ENCODE data around the gene PARVB. TPM values are rescaled to one million over a fixed set of nuclear protein-coding genes. Genes with fewer than 3 reads are reported as not detected.
A peak's percentile ranks its signal among the peaks of the same experiment; 100 is the strongest.

Gene PARVB
- total and polyA plus RNA-seq, 9 donors: 12.3 to 62.9 (median 39.1) TPM

DNA sequence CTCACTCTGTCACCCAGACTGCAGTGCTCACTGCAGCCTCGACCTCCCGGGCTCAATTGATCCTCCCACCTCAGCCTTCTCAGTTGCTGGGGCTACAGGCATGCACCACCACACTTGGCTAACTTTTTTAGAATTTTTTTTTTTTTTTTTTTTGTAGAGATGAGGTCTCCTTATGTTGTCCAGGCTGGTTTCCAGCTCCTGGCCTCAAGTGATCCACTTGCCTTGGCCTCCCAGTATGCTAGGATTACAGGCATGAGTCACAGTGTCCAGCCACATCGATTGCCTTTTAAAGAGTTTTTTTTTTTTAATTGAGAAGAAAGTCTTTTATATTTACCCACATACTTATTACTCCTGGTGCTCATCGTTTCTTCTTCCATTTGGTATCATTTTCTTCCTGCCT is 186.6 kb downstream of the PARVB start:
- Histone ChIP-seq H3K9me3 (no peaks in the 10 kb centered on the region), H3K36me3 (no peaks in the 10 kb centered on the region), H3K27me3 (no peaks in the 10 kb centered on the region), H3K4me1 (ENCODE audit: insufficient read depth) (no peaks in the 10 kb centered on the region), H3K27ac (no peak overlapping the region), H3K4me3 (no peak overlapping the region)
- intact Hi-C loops (cut with DNase I): no loop called here
- no peak for TF ChIP-seq POLR2A (IDR thresholded peaks at IDR 0.05)
- TF ChIP-seq, protein P1, sequence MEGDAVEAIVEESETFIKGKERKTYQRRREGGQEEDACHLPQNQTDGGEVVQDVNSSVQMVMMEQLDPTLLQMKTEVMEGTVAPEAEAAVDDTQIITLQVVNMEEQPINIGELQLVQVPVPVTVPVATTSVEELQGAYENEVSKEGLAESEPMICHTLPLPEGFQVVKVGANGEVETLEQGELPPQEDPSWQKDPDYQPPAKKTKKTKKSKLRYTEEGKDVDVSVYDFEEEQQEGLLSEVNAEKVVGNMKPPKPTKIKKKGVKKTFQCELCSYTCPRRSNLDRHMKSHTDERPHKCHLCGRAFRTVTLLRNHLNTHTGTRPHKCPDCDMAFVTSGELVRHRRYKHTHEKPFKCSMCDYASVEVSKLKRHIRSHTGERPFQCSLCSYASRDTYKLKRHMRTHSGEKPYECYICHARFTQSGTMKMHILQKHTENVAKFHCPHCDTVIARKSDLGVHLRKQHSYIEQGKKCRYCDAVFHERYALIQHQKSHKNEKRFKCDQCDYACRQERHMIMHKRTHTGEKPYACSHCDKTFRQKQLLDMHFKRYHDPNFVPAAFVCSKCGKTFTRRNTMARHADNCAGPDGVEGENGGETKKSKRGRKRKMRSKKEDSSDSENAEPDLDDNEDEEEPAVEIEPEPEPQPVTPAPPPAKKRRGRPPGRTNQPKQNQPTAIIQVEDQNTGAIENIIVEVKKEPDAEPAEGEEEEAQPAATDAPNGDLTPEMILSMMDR (IDR thresholded peaks at IDR 0.05): no peak
- TF ChIP-seq EP300 (IDR thresholded peaks at IDR 0.05): no peak
- no peak for DNase-seq
- WGBS, 3 donors: 66 to 72% (median 68%) methylated on average over 4 of the region's 4 CpGs

DNA sequence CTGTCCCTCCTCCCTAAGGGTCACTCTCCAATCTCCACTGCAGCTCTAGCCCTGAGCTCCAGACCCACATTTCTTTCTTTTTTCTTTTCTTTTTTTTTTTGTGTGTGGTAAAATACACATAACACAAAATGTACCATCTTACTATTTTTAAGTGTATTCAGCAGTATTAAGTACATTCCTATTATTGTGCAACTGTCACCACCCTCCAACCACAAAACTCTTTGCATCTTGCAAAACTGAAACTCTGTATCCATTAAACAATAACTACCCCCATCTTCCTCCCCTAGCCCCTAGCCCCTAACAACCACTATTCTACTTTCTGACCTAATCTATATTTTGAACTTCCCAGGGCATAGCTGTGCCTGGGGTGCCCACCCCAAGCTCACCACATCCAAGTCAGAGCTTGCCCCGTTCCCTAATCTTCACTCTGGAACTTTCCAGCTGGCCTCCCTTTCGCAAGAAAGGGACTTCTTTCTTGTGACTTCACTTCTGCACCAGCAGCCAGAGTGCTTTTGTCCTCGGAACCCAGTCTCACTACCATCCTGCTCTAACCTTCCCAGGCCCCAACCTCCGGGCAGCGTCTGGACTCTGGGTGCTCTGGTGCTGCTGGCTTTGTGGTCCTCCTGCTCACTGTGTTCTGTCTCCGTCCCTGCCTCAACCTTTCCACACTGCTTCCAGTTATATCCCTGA is 187.3 kb downstream of the PARVB start:
- Histone ChIP-seq H3K4me1 (ENCODE audit: insufficient read depth) (no peaks in the 10 kb centered on the region), H3K9me3 (no peaks in the 10 kb centered on the region), H3K27ac (no peak overlapping the region), H3K36me3 (no peaks in the 10 kb centered on the region), H3K4me3 (no peak overlapping the region), H3K27me3 (no peaks in the 10 kb centered on the region)
- TF ChIP-seq EP300 (IDR thresholded peaks at IDR 0.05): no peak
- TF ChIP-seq POLR2A (IDR thresholded peaks at IDR 0.05): no peak
- TF ChIP-seq, protein P1 (IDR thresholded peaks at IDR 0.05): no peak
- intact Hi-C loops (cut with DNase I): no loop called here
- DNase-seq: no peak
- WGBS, 3 donors: 72 to 78% (median 72%) methylated on average over 6 of the region's 6 CpGs

DNA sequence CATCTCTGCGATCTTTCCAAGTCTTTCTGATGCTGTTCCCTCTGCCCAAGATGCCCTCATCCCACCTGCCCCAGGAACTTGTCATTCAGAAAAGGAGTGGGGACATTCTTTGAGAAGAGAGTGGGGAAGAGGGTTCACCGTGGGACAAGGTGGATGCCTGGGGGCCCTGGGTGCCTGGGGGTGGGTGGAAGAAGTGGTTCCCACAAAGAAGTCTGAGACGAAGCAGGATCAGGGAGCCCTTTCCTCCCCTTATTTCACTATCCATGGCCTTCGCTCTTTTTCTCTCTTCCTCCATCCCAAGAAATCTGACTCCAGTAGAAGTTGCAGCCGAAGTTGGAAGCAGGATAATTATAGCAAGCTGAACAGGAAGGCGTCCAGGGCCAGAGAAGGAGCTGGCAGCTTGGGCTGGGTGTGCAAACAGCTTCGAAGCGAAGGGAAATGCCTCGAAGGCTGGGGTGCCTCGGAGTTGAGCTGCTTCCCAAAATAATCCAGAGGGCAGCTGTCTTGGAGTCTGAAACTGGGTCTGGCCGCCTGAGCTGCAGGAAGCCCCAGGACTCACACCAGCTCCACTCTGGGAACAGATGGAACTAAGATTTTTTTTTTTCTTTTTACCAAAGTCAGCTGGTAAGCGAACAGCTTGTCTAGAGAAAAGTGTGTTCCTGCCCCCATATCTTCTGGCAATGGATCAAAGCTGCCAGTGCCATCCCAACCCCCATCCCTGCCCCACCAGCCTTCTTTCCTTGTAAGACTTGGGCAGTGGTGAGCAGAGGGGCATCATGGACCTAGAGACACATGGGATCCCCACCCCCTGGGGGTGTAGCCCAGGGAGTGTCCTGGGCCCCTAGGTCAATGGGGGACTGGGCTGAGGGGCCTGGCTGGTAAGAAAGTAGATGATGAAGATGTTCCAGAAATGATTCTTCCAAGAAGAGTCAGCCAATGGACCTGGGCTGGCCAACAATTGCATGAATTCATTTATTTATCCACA is 188.1 kb downstream of the PARVB start:
- no peaks in the 10 kb centered on the region for H3K4me1 ChIP-seq (ENCODE audit: insufficient read depth)
- DNase-seq: peak in 1 of 5 donors; percentile 9
- 14 to 22% (median 18%) methylated on average over 12 of the region's 12 CpGs for WGBS, 3 donors
- H3K27ac ChIP-seq: no peak overlapping the region
- H3K36me3 ChIP-seq: no peaks in the 10 kb centered on the region
- no peak overlapping the region for H3K4me3 ChIP-seq
- no peaks in the 10 kb centered on the region for H3K27me3 ChIP-seq
- TF ChIP-seq, protein P1 (IDR thresholded peaks at IDR 0.05): no peak
- no peaks in the 10 kb centered on the region for H3K9me3 ChIP-seq
- intact Hi-C loops (cut with DNase I): no loop called here

DNA sequence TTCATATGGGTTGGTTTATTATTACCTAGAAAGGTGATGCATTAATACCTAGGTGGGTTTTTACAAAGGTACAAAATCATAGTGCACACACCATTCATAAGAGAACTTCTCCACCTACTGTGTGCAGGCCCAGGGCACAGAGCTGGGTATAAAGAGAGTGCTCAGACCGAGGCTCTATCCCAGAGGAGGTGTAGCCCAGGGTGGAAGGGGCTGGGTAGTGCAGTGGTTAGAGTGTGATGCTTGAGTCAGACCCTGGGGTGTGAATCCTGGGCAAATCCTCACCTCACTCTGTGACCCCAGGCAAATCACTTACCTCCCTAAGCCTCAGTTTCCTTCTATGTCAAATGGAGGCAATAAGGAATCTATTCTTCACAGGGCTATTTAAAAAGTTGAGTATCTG is 188.8 kb downstream of the PARVB start:
- intact Hi-C loops (cut with DNase I): no loop called here
- H3K9me3 ChIP-seq: no peaks in the 10 kb centered on the region
- WGBS, 3 donors: 92 to 100% (median 98%) methylated on average over 1 of the region's 1 CpG
- peak in 1 of 5 donors; percentile 2 for DNase-seq
- TF ChIP-seq EP300 (IDR thresholded peaks at IDR 0.05) (no peak), POLR2A (IDR thresholded peaks at IDR 0.05) (no peak)
- TF ChIP-seq, protein P1 (IDR thresholded peaks at IDR 0.05): no peak
- no peak overlapping the region for H3K4me3 ChIP-seq
- H3K4me1 ChIP-seq (ENCODE audit: insufficient read depth): no peaks in the 10 kb centered on the region
- H3K27ac ChIP-seq: no peak overlapping the region
- no peaks in the 10 kb centered on the region for H3K36me3 ChIP-seq
- H3K27me3 ChIP-seq: no peaks in the 10 kb centered on the region
